Amniotic stem cell (primary cell): Measurements from ENCODE around the gene ZMYND8.
"Not testable (repeated sequence)": the region's sequence is repeated elsewhere in the genome, so short reads cannot be mapped to it uniquely, and the experiment has no call there.

Experiments
- DNase-seq: peaks from one replicate; lab custom pipeline; 2025; lab: John Stamatoyannopoulos, UW

The ZMYND8 gene

DNA sequence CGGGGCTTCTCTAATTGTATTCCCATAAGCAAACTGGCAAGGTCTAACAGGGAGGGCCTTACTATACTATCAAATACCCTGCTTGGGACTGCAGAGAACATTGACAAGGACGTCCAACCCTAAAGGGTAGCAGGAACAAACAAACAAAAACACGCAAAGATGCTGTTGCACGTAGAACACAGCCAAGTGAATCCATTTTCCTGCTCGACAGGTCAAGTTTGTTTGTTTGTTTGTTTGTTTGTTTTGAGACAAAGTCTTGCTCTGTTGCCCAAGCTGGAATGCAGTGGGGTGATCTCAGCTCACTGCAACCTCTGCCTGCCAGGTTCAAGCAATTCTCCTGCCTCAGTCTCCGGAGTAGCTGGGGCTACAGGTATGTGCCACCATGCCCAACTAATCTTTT is 91.3 kb downstream of the ZMYND8 start:
- DNase-seq: no peak

DNA sequence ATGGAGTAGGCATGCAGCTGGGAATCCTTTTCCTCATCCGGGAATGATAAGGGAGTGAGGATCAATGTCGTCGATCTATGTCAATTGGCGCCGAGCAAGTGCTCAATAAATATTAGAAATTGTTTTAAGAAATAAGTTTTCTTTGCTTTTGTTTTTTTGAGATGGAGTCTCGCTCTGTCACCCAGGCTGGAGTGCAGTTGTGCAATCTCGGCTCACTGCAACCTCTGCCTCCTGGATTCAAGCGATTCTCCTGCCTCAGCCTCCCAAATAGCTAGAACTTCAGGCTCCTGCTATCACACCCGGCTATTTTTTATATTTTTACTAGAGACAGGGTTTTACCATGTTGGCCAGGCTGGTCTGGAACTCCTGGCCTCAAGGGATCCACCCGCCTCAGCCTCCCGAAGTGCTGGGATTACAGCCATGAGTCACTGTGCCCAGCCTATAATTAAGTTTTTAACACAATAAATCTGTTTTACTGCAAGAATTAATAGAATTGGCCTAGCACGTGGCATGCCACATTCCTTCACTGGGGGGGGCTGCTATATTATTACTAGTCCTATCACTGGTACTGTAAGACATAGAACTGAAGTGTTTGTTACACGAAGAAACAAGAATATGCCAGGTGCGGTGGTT is 92.2 kb downstream of the ZMYND8 start:
- DNase-seq: not testable (repeated sequence)

DNA sequence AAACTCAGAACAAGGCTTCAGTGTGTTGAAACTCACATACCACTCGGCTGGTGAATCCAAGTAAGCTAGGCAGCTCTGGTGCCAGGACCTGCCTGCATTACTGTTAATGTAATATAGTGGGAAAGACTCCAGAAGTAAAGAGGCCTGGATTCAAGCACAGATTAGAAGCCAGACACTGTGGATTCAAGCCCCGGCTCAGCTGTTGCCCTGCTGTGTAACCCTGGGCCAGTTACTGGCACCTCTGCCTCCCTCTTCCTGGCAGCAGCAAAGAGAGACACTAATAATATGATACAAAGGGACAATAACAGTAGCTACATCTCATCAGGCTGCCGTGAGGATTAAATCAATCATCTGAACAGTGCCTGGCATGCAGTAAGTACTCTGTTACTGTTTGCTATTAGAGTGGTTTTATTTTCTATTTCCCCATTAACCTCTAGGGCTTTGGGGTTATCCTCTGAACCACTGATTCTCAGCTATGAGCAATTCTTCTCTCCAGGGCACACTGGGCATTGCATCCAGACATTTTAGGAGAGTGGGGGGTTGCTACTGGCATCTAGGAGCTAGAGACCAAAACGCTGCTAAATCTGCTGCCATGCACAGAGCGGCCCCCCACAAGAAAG is 92.9 kb downstream of the ZMYND8 start:
- DNase-seq: no peak

DNA sequence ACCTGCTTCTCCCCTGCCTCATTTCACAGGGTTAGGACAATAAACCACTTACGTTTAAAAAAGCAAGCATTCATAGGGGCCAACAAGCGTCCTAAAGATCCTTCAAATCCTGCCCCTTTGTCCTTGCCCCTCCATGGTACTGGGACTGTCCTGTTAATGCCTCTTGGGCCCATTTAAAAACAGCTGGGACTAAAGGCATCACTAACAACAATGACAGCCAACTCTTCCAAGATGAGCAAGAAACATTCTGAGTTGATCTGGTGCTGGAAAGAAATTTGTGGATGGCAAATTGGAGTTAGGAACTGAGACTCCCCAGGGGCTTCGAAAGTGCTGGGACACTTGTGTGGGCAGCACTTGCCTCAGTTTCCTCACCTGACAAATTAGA is 93.4 kb downstream of the ZMYND8 start:
- DNase-seq: no peak

DNA sequence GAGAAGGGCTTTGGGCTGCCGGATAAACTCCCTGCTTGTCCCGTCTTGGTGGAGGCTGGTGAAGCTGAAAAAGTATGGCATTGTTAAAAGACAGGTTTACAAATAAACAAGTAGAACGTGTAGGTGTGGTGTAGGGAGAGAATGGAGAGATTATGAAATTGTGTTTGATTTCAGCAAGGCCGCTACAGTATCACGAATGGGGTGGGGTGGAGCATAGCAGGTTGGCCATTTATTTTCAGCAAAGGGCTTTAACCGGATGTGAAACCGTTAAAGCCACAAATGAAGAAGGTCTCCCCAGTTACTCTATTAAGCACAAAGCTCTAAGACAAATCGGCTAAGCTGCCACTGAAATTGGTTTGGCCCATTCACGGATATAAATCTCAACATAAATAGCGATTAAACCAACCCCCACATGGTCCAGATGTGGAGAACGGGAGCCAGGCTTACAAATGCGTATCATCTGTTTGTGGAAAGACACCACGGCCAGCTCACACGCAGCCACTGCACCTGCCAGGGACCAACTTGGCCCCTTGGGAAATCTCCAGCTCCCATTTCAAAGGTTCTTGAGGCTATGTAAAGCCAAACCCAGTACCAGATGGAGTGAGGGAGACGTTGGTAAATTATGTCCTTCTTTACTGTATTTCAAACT is 94.0 kb downstream of the ZMYND8 start:
- no peak for DNase-seq

DNA sequence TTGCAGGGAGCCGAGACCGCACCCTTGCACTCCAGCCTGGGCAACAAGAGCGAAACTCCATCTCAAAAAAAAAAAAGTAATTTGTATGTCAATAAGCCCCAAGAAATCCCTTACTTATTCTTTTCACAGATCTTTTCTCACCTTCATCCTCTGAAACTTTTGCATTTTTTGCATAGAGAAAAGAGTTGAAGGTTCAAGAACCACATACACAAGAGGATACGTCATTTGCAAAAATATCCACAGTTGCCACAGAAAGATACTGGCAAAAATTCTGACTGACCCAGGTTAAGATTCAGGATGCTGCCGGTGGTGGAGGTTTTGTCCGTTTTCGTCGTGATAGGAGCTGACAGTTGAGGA is 94.5 kb downstream of the ZMYND8 start:
- DNase-seq: no peak

DNA sequence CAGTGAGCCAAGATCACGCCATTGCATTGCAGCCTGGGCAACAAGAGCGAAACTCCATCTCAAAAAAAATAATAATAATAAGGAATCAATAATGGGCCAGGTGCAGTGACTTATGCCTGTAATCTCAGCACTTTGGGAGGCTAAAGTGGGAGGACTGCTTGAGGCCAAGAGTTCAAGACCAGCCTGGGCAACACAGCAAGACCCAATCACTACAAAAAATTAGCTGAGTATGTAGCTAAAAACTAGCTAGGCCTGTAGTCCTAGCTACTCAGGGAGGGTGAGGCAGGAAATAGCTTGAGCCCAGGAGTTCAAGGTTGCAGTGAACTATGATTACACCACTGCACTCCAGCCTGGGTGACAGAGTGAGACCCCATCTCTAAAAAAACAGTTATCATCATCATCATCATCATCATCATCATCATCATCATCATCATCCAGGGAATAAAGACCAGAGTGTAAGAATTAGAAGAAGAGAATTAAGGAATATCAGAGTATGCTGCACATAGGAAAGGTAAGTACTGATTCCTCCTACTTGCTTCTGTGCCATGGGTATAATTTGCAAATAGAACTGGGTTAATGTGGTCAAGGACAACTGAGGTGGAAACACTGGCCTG is 95.2 kb downstream of the ZMYND8 start:
- not testable (repeated sequence) for DNase-seq

DNA sequence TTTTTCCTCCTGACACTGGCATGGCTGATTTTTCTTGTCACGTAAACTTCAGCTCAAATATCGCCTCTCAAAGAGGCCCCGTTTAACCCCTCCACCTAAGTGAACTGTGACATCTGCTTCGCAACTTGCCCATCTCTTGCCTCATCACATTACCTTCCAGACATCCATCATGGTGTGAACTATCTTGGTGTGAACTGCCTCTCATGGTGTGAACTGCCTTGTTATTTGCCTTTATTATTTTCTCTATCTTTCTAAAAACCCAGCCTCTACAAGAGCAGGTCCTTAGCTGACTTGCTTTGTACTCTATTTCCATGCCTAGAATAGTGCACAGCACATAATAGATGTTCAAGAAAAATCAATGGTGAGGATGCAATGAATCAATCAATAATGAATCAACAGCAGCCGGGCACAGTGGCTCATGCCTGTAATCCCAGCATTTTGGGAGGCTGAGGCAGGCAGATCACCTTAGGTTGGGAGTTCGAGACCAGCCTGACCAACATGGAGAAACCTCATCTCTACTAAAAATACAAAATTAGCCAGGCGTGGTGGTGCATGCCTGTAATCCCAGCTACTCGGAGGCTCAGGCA is 95.9 kb downstream of the ZMYND8 start:
- not testable (repeated sequence) for DNase-seq

DNA sequence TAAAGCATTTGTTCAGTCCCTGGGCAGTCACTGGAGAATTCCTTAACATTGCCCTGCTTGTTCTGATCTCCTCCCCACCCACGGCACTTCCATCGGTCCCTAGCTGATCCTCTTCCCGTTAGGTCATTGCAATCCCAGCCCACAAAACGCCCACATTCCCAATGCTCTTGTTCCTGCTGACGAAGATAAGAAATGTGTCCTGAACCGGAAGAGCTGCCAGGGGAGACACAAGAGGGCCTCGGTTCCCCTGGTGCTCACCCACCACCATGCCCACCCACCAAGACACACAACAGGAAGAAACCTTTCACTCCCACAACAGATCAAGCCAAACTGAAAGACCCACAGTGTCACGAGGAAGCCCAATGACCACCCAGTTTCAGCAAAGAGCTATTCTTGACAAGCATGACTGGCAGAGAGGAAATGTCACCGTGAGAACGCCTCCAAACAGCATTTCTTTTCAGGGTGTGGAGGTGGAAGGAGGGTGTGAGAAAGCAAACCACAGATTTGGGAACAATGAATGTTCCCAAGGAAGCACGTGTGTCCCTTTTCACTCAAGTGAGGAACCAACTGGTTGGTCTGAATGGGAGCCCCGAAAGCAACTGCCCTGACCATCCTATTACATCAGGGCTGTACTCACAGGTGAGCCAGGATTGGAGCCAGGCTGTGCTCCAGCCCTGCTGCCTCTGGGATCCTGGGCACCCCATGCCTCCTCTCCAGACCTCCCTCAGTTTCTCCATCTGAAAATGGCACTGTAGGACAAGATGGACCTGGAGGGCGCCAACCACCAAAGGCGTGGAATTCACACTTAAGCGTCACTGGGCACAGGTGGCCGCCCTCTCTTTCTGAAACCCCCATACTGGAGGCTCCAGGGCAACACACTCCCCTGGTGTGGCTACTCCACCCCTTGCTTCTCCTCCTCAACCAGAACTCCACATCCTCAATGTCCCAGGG is 97.5 kb downstream of the ZMYND8 start:
- no peak for DNase-seq

DNA sequence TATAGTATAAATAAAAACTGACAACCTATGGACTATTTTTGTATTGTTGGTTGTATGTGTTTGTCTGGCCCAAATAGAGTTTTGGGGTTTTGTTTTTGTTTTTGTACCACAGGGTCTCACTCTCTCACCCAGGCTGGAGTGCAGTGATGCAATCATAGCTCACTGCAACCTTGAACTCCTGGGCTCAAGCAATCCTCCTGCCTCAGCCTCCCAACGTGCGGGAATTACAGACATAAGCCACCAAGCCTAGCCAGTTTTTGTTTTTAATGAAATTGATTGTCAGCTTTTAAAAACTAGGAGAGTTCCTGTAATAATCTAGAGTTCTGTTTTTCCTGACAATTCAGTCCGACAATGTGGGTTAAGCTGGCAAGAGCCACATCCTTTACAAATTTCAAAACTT is 98.7 kb downstream of the ZMYND8 start:
- DNase-seq: no peak

DNA sequence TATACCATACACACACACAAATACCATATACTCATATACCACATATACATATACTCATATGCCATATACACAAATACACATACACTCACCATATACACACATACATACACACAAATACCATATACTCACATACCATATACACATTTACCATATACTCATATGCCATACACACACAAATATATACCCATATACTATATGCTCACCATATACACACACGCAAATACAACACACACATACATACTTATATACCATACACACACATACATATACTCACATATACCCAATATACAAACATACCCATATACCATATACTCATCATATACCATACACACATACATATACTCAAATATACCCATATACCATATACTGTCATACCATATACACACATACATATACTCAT is 99.2 kb downstream of the ZMYND8 start:
- DNase-seq: no peak

DNA sequence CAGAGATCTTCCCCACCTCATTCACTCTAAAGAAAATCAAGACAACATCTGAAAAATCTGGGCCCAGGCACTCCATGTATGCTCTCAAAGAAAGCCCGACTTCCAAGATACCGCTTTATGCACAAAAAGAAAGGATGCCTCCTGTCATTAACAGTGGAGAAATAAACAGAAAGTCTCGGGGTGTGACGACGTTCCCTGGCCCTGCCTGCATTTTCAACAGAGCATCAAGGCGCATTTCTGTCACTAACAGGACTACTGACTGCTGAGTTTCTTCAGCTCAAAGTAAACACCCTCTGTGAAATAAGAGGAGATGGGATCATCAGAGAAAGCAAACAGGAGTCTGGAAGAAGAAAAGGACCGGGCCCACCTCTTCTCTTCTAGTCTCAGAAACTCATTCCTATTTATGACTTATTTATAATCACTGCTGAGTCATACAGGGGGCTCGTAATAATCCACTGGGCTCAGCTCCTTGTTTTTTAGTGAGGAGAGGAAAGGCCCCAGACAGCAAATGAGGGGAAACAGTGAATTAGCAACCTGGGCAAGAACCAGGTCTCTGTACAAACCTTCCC is 99.7 kb downstream of the ZMYND8 start:
- DNase-seq: no peak

DNA sequence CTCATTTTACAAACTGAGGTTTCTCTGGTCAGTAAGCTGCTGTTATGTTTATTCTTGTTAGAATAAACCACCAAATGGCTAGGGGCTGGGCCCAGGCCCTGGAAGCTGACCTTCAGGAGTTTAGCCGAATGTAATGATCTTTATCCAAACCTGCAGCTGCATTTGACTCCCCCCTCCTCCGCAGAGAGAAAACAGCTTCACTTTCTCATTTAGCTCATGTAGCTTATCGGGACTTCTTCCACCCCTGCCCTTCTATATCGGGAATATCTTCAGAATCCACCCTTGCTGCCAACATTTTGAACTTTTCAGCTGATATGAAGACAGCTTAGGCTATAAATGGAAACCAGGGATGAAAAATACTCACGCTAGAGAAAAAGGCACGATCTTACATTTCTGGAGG is 102.6 kb downstream of the ZMYND8 start:
- DNase-seq: no peak

DNA sequence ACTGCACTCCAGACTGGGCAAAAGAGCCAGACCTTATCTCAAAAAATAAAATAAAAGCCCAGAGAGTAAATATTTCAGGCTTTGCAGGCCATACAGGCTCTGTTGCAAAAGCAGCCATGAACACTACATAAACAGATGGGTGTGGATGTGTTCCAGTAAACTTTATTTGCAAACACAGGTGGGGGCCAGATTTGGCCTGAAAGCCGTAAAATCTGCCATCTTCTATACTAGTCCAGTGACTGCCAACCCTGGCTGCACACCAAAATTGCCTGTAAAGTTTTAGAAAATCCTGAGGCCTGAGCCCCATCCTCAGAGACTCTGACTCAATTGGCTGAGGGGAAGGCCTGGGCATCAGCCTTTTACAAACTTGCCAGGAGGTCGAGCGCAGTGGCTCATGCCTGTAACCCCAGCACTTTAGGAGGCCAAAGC is 103.6 kb downstream of the ZMYND8 start:
- DNase-seq: no peak

DNA sequence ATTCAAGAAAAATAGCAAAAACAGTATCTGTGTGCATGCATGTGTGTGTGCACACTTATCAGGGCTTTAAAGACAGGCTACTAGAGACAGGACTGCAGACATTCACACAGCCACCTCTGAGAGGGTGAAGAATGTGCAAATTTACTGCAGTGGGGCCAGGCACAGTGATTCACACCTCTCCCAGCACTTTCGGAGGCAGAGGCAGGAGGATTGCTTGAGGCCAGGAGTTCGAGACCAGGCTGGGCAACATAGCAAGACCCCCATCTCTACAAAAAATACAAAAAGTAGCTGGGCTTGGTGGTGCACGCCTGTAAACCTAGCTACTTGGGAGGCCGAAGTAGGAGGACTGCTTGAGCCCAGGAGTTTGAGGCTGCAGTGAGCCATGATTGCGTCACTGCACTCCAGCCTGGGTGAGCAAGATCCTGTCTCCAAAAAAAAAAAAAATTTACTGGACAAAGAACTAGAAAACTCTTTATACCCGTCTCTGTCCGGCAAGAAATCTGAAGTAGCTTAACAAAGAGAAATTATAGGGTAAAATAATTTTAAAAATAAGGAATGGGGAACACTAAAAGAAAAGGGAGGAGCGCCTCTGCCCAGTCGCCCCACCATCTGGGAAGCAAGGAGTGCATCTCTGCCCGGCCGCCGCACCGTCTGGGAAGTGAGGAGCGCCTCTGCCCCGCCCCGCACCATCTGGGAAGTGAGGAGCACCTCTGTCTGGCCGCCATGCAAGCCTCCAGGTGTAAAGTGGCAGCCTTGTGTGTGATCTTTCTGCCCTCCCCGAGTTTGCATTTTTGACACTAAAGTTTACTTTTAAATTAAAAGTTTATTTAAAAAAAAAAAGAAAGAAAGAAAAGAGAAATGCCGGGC is 105.1 kb downstream of the ZMYND8 start:
- no peak for DNase-seq

DNA sequence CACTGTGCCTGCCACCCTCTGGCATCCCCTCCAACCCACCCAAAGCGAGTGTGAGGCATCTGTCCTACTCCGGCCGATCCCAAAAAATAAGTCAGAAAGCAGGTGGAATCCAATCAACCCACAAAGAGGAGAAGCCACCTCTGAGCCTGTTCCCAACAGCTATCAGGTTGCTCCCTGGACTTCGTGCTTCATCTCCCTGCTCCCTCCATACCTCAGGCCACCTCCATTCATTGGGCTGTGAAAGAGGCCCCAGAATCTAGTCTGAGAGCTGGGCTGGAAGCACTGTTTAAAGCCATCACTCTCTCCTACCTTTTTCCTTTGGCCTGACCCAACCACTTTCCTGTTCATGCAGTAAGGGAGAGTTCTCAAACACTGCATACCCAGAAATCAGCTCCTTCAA is 106.1 kb downstream of the ZMYND8 start:
- no peak for DNase-seq

DNA sequence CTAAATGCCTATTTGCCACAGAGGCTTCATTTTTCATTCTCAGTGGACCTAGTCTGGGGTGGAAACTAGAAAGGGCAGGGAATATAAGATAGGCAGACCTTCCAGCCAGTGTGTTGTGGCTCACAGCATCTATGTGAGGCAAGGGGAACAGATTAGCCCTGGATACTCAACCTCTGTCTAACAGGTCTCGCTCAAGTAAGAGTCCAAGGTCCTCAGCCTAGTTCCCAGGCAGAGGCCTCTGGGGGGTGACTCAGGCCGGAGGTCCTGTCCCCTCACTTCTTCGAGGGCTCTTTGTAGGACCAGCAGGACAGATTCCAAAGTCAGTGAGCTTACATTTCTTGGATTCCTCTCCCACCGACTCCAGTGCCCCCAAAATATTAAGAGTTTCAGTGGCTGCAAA is 106.6 kb downstream of the ZMYND8 start:
- no peak for DNase-seq

DNA sequence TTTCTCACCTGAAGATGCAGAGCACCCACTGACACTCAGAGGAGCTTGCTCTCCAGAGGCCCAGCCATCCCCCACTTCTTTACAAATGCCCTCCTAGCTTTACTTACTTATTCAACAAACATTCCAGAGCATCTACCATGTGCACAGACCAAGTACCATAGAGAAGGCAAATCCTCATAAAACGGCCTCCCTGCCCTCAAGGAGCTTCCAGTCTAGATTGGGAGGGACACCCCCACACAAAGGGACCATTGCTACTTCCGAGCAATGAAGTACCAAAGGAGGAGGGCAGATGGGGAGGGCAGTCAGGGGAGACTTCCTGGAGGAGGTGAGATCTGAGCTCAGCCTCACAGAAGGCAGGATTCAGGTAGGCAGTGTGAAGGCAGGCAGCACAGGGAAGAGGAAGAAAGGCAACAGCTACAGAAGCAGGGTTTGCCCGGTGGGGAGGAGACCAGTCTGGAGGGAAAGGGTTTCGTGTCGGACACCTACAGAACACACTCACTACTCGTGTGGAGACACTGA is 108.0 kb downstream of the ZMYND8 start:
- DNase-seq: no peak

DNA sequence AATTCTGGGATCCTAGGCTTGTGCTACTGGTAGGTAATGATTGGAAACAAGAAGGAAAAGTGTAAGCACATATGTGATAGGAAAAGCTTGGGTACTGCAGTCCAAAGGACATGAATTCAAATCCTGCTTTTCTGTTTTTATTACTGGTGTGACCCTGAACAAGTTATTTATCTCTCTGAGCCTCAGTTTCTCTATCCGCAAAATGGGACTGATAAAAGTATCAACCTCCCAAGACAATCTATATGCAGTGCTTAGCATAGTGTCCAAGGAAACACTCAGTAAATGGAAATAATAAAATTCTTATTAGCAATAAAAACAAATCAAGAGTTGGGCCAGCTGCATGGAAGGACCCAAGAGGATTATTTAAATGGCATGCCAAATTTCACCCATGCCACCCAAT is 108.5 kb downstream of the ZMYND8 start:
- DNase-seq: no peak

DNA sequence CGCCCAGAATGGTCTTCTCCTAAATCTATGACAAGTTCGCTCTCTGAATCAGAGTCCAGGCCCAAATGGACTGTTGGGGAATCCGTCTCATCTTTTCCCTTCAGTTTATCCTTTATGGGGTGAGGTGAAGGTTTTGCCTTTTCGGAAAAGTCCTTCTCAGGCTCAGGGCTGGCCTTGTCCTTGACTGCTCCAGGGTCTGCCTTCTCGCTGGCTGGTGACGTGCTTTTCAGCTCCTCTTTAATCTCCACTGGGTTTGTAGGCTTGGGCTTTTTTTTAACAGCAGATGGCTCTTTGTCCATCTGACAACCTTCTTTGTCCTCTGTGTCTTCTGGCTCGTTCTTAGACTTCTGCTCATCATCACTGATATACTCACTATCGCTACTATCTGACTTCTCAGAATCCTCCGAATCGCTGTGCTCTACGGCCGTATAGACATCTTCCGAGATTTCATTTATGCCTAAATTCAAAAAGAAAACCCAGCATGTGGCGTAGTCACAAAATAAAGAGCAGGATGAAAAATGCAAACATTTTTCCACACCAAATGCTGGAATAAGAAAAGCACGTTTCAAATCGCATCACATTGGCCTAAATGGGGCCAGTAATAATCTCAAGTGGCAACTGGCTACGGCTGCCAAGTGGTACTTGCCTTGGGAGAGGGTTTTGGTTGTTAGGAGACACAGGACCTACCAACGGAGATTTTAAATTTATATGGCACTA is 110.3 kb downstream of the ZMYND8 start:
- no peak for DNase-seq
